K562 (cell line): ENCODE measurements around the gene HDLBP. TPM values are rescaled to one million over a fixed set of nuclear protein-coding genes. Genes with fewer than 3 reads are reported as not detected.

Experiments
- BACH1 ChIP-seq: fragments of 200-800 bp; sonication (Bioruptor generic); IDR thresholded peaks from 2 replicates; pipeline ENCODE4 v1.6.1; 2016; ENCODE audit warnings: missing genetic modification characterization, missing compliant biosample characterization
- CBX3 ChIP-seq, 2 experiments: IDR thresholded peaks; 1 replicate in 1 of 2; 2 replicates in 1 of 2; pipeline ENCODE4 v1.6.1; 2012; ENCODE audit warnings: inconsistent platforms in 2 of 2, low read length in 2 of 2, borderline replicate concordance in 1 of 2, control low read depth in 1 of 2
- CHD2 ChIP-seq: IDR thresholded peaks from 2 replicates; pipeline ENCODE4 v1.6.1; 2011; ENCODE audit warnings: low read depth, low read length
- NCOA1 ChIP-seq: fragments of 450-650 bp; IDR thresholded peaks from 2 replicates; pipeline ENCODE4 v1.6.1; 2016; ENCODE audit warnings: low read depth
- NEUROD1 ChIP-seq: fragments of 150-350 bp; IDR thresholded peaks from 2 replicates; pipeline ENCODE4 v1.6.1; 2014; ENCODE audit warnings: borderline replicate concordance, low read length, low read depth; ENCODE audit not compliant: partially characterized antibody
- PRMT5 ChIP-seq: sonication (generic); formaldehyde crosslinking; IDR thresholded peaks from 2 replicates; pipeline ENCODE4 v1.5.0; 2020; ENCODE audit warnings: missing genetic modification reagents
- PURB ChIP-seq: sonication (generic); formaldehyde crosslinking; IDR thresholded peaks from 2 replicates; pipeline ENCODE4 v1.9.0; 2021; ENCODE audit warnings: low read depth, mild to moderate bottlenecking, missing genetic modification reagents
- polyA plus RNA-seq, 8 experiments: library from polyadenylated mRNA; depleted of rRNA in 4 of 8; stranded (reverse) in 5 of 8; unstranded in 3 of 8; fragments of >200 nt; fragmentation: Nextera tagmentation in 2 of 8; fragmentation: Illumina TruSeq in 1 of 8; extraction: Ambion mirVana in 2 of 8; extraction: Trizol in 1 of 8; gene quantifications; 2 replicates each; pipeline versions ENCODE4 v1.2.1 to v1.2.3, GENCODE V29; 2011 to 2014; ENCODE audit warnings: inconsistent platforms in 1 of 8, missing spikeins in 1 of 8
- total RNA-seq, 7 experiments: library from RNA; depleted of rRNA in 6 of 7; stranded (reverse); fragments of >200 nt in 6 of 7; fragmentation: Illumina TruSeq in 2 of 7; extraction: Trizol in 2 of 7; gene quantifications; 2 replicates each; pipeline versions ENCODE4 v1.2.1 to v1.2.3, GENCODE V29; 2011 to 2021; ENCODE audit warnings: low replicate concordance in 1 of 7
- TF ChIP-seq, protein P1 (sequence below): sonication (generic); formaldehyde crosslinking; IDR thresholded peaks from 2 replicates; pipeline ENCODE4 v1.8.0; 2023; ENCODE audit warnings: missing genetic modification reagents, mild to moderate bottlenecking, borderline replicate concordance

HDLBP gene
- total and polyA plus RNA-seq, 9 of the 15 experiments (the other 6 are each of a cell fraction or from before 2014, with no cell fraction given): 24.4 to 378 (median 146) TPM

DNA sequence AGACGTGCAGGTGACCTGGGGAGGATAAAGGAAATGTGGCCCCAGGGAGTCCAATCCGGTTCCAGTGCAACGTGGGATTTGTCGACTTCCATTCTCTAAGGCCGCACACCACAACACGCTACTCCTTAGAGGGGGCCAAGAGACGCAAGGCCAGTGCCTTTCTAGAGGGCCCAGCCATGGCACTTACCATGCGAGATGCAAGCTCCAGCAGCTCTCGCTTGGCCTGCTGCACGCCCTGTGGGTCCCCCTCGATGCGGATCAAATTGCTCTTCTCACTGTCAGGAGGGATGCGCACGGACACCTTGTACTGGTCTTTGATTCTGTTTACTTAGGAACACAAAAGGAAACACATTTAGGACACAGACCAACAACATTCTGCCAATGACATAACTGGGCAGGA lies 65.8 kb downstream of the HDLBP start (continued):
- TF ChIP-seq, protein P1, sequence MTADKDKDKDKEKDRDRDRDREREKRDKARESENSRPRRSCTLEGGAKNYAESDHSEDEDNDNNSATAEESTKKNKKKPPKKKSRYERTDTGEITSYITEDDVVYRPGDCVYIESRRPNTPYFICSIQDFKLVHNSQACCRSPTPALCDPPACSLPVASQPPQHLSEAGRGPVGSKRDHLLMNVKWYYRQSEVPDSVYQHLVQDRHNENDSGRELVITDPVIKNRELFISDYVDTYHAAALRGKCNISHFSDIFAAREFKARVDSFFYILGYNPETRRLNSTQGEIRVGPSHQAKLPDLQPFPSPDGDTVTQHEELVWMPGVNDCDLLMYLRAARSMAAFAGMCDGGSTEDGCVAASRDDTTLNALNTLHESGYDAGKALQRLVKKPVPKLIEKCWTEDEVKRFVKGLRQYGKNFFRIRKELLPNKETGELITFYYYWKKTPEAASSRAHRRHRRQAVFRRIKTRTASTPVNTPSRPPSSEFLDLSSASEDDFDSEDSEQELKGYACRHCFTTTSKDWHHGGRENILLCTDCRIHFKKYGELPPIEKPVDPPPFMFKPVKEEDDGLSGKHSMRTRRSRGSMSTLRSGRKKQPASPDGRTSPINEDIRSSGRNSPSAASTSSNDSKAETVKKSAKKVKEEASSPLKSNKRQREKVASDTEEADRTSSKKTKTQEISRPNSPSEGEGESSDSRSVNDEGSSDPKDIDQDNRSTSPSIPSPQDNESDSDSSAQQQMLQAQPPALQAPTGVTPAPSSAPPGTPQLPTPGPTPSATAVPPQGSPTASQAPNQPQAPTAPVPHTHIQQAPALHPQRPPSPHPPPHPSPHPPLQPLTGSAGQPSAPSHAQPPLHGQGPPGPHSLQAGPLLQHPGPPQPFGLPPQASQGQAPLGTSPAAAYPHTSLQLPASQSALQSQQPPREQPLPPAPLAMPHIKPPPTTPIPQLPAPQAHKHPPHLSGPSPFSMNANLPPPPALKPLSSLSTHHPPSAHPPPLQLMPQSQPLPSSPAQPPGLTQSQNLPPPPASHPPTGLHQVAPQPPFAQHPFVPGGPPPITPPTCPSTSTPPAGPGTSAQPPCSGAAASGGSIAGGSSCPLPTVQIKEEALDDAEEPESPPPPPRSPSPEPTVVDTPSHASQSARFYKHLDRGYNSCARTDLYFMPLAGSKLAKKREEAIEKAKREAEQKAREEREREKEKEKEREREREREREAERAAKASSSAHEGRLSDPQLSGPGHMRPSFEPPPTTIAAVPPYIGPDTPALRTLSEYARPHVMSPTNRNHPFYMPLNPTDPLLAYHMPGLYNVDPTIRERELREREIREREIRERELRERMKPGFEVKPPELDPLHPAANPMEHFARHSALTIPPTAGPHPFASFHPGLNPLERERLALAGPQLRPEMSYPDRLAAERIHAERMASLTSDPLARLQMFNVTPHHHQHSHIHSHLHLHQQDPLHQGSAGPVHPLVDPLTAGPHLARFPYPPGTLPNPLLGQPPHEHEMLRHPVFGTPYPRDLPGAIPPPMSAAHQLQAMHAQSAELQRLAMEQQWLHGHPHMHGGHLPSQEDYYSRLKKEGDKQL: no peak
- TF ChIP-seq CHD2: no peak
- TF ChIP-seq CBX3 (IDR thresholded peaks at IDR 0.05; ENCODE audit: borderline replicate concordance in 1 of 2, low read length in 2 of 2): no peak
- no peak for TF ChIP-seq PURB (CRISPR knock-in tag)
- TF ChIP-seq NCOA1: no peak
- TF ChIP-seq NEUROD1: no peak
- TF ChIP-seq BACH1 (tag): no peak
- no peak for TF ChIP-seq PRMT5 (CRISPR knock-in tag)
